PC-3 (cell line): ENCODE data around the gene SERPIND1. TPM values are rescaled to one million over a fixed set of nuclear protein-coding genes. Genes with fewer than 3 reads are reported as not detected.

Source experiments
- ATAC-seq: fragments of 200-7000 bp; cut with Tn5 transposase; 2 replicates; pipeline ENCODE4 v1.9.1; 2020; ENCODE audit warnings: mild to moderate bottlenecking, moderate library complexity
- Bru-seq: library from RNA; stranded (reverse); fragments of 400-500 nt; gene quantifications from one replicate; lab custom pipeline; 2021; lab: Mats Ljungman, UMichigan
- BruChase-seq, 2 experiments: library from RNA; stranded (reverse); fragments of 400-500 nt; gene quantifications; one replicate each; lab custom pipeline; 2021; lab: Mats Ljungman, UMichigan
- BruUV-seq: library from RNA; stranded (reverse); fragments of 400-500 nt; replicated peaks from 2 replicates; lab custom pipeline; 2021; lab: Mats Ljungman, UMichigan
- CTCF ChIA-PET: fragments of 300-600 bp; sonication (Branson Sonifier 250); formaldehyde crosslinking; loops from one replicate; lab custom pipeline; 2022; ENCODE audit warnings: antibody characterized with exemption; lab: Charles Lee
- POLR2A ChIA-PET: fragments of 300-600 bp; sonication (Branson Sonifier 250); formaldehyde crosslinking; loops from one replicate; lab custom pipeline; 2022; ENCODE audit warnings: antibody characterized with exemption; ENCODE audit not compliant: unreplicated experiment; lab: Charles Lee
- DNase-seq: peaks from one replicate; pipeline ENCODE4 v3.0.0-alpha.2; 2015
- H2AFZ ChIP-seq: fragments of 300-600 bp; sonication (generic); 2 replicates; pipeline ENCODE4 v1.6.0; 2016; ENCODE audit warnings: antibody characterized with exemption, low read length
- H3F3A ChIP-seq: fragments of 300-600 bp; sonication (generic); one replicate; pipeline ENCODE4 v1.6.0; 2017; ENCODE audit warnings: antibody characterized with exemption, low read length, control low read depth, mild to moderate bottlenecking; ENCODE audit not compliant: unreplicated experiment
- H3K27ac ChIP-seq: fragments of 300-600 bp; sonication (generic); 2 replicates; pipeline ENCODE4 v1.5.1; 2016; ENCODE audit warnings: mild to moderate bottlenecking, low read length
- H3K27me3 ChIP-seq: fragments of 300-600 bp; sonication (generic); 2 replicates; pipeline ENCODE4 v1.6.1; 2016; ENCODE audit warnings: low read length, mixed read lengths
- H3K36me3 ChIP-seq: fragments of 300-600 bp; sonication (generic); 2 replicates; pipeline ENCODE4 v1.6.1; 2016; ENCODE audit warnings: low read depth, mixed run types, low read length, mixed read lengths
- H3K4me1 ChIP-seq: fragments of 300-600 bp; sonication (generic); 2 replicates; pipeline ENCODE4 v1.5.1; 2016; ENCODE audit warnings: low read length; ENCODE audit not compliant: insufficient read depth
- H3K4me2 ChIP-seq: fragments of 300-600 bp; sonication (generic); 2 replicates; pipeline ENCODE4 v1.6.0; 2016; ENCODE audit warnings: low read length
- H3K4me3 ChIP-seq: fragments of 300-600 bp; sonication (generic); 2 replicates; pipeline ENCODE4 v1.5.1; 2016; ENCODE audit warnings: mild to moderate bottlenecking, low read length, mixed read lengths
- H3K79me2 ChIP-seq: fragments of 300-600 bp; sonication (generic); 2 replicates; pipeline ENCODE4 v1.6.1; 2017; ENCODE audit warnings: low read length, mixed read lengths
- H3K9ac ChIP-seq: fragments of 300-600 bp; sonication (generic); 2 replicates; pipeline ENCODE4 v1.6.0; 2016; ENCODE audit warnings: mild to moderate bottlenecking, low read length
- H3K9me2 ChIP-seq: fragments of 300-600 bp; sonication (generic); replicated peaks from 2 replicates; pipeline ENCODE4 v1.6.1; 2016; ENCODE audit warnings: mixed run types, low read length, mixed read lengths
- H3K9me3 ChIP-seq: fragments of 300-600 bp; sonication (generic); 2 replicates; pipeline ENCODE4 v1.6.1; 2016; ENCODE audit warnings: low read length, mixed read lengths
- H4K20me1 ChIP-seq: fragments of 300-600 bp; sonication (generic); 2 replicates; pipeline ENCODE4 v1.6.1; 2016; ENCODE audit warnings: low read length, mixed read lengths
- CTCF ChIP-seq: fragments of 300-600 bp; sonication (generic); conservative IDR thresholded peaks from 2 replicates; pipeline ENCODE4 v1.5.1; 2017; ENCODE audit warnings: antibody characterized with exemption, low read depth, mild to moderate bottlenecking, low read length
- EZH2 ChIP-seq: fragments of 300-600 bp; sonication (generic); IDR thresholded peaks from one replicate; pipeline ENCODE4 v1.6.1; 2017; ENCODE audit warnings: antibody characterized with exemption, mild to moderate bottlenecking, low read length; ENCODE audit not compliant: unreplicated experiment
- EZH2phosphoT487 ChIP-seq: fragments of 300-600 bp; sonication (generic); IDR thresholded peaks from 2 replicates; pipeline ENCODE4 v1.6.1; 2018; ENCODE audit warnings: mild to moderate bottlenecking, antibody characterized with exemption, low read length, borderline replicate concordance
- intact Hi-C: fragments of 100-400 bp; cut with micrococcal nuclease; formaldehyde crosslinking; loops from 2 replicates; pipeline ENCODE4 v1.9.0; 2023
- long read RNA-seq: library from polyadenylated mRNA; unstranded; transcript quantifications from one replicate; pipeline ENCODE4 v2.0.0, GENCODE V29; 2021; ENCODE audit not compliant: unreplicated experiment
- total RNA-seq: library from RNA; depleted of rRNA; stranded (reverse); fragments of >200 nt; gene quantifications from 2 replicates; pipeline ENCODE4 v1.2.3, GENCODE V29; 2014; rRNA removed

SERPIND1 gene
- total RNA-seq (2.9 and 3.0 TPM in 2 replicates), Bru-seq, nascent RNA (percentile 46 among the genes with signal in this experiment), BruChase-seq, experiment 1, labeled RNA remaining after a 6-hour chase (percentile 57 among the genes with signal in this experiment), BruChase-seq, experiment 2, labeled RNA remaining after a 2-hour chase (percentile 45 among the genes with signal in this experiment)
- long read RNA-seq, transcript SERPIND1-202 (4 exons, 1,798 nt): major isoform, 31 of 36 reads
- long read RNA-seq, partial matches to known transcripts: 4 of 36 reads
- long read RNA-seq, other reads (novel, unspliced or antisense): 1 of 36 reads

GRCh38 chr22:20773793-20774212, at the start of gene SERPIND1:
SERPIND1 (plus strand) TSS chr22:20774113; CDS start chr22:20779313, 5,200 bp downstream.
- Histone ChIP-seq H3K9me3 (no peaks in the 10 kb centered on the region), H3K79me2 (no peaks in the 10 kb centered on the region), H3K4me2 (no peak within 1 kb of the TSS), H4K20me1 (no peaks in the 10 kb centered on the region), H3K36me3 (no peaks in the 10 kb centered on the region), H3K4me3 (no peak within 1 kb of the TSS), H3F3A (no peaks in the 10 kb centered on the region), H3K27ac (no peak within 1 kb of the TSS), H3K4me1 (peaks cover 19% of the 10 kb centered on the region), H3K9ac (no peak within 1 kb of the TSS), H3K27me3 (no peaks in the 10 kb centered on the region), H3K9me2 (no peaks in the 10 kb centered on the region), H2AFZ (no peak within 1 kb of the TSS)
- DNase-seq: no peak
- ChIA-PET POLR2A (no interaction called here), CTCF (no interaction called here)
- BruUV-seq: no TSS peak
- intact Hi-C loops: no loop called here
- no peak for ATAC-seq
- TF ChIP-seq CTCF (no peak), EZH2phosphoT487 (no peak), EZH2 (no peak)

GRCh38 chr22:20724676-20725454, 49.0 kb upstream of the SERPIND1 start:
- ChIA-PET POLR2A (no interaction called here), CTCF (no interaction called here)
- no peak for TF ChIP-seq EZH2phosphoT487
- TF ChIP-seq EZH2: no peak
- no peak for TF ChIP-seq CTCF
- Histone ChIP-seq H3K79me2 (no peaks in the 10 kb centered on the region), H3K4me3 (no peak overlapping the region), H2AFZ (no peak overlapping the region), H3K9me3 (no peaks in the 10 kb centered on the region), H3K27me3 (no peaks in the 10 kb centered on the region), H3K9ac (no peak overlapping the region), H3K9me2 (no peaks in the 10 kb centered on the region), H3K4me1 (peaks cover 14% of the 10 kb centered on the region; the same call in 1 of the 2 replicates), H3K36me3 (no peaks in the 10 kb centered on the region; the same call in 1 of the 2 replicates), H4K20me1 (no peaks in the 10 kb centered on the region), H3F3A (no peaks in the 10 kb centered on the region), H3K4me2 (no peak overlapping the region), H3K27ac (no peak overlapping the region)
- DNase-seq: no peak
- BruUV-seq: no TSS peak
- intact Hi-C loops: no loop called here
- ATAC-seq: no peak
